Esophagus muscularis mucosa (tissue), 4 donors: ENCODE measurements around the gene LAPTM4A. TPM values are rescaled to one million over a fixed set of nuclear protein-coding genes. Genes with fewer than 3 reads are reported as not detected.

Source experiments
- DNase-seq: peaks from one replicate; pipeline ENCODE4 v3.0.0-alpha.2; 2017; ENCODE audit errors: extremely low spot score
- H3K27ac ChIP-seq, 4 donors: fragments of 200-600 bp; sonication (generic); replicated peaks in 1 of 4; 1 replicate in 3 of 4; 2 replicates in 1 of 4; pipeline ENCODE4 v1.5.1; 2016 to 2019; ENCODE audit warnings: mild to moderate bottlenecking in 1 of 4
- H3K27me3 ChIP-seq, 4 donors: fragments of 200-600 bp; sonication (generic); one replicate each; pipeline versions ENCODE4 v1.5.1 to v1.6.0; 2016 to 2019
- H3K36me3 ChIP-seq, 4 donors: fragments of 200-600 bp; sonication (generic); one replicate each; pipeline ENCODE4 v1.5.1; 2016 to 2019
- H3K4me1 ChIP-seq, 4 donors: fragments of 200-600 bp; sonication (generic); one replicate each; pipeline ENCODE4 v1.5.1; 2016 to 2019
- H3K4me3 ChIP-seq, 4 donors: fragments of 200-600 bp; sonication (generic); 1 replicate in 2 of 4; 2 replicates in 2 of 4; pipeline ENCODE4 v1.5.1; 2016 to 2019; ENCODE audit warnings: mild to moderate bottlenecking in 4 of 4, moderate library complexity in 1 of 4
- H3K9me3 ChIP-seq, 4 donors: fragments of 200-600 bp; sonication (generic); 1 replicate in 3 of 4; 2 replicates in 1 of 4; pipeline ENCODE4 v1.5.1; 2016 to 2019
- CTCF ChIP-seq, 3 experiments: fragments of 200-600 bp in 2 of 3; fragments of 450-650 bp in 1 of 3; sonication (generic) in 2 of 3; IDR thresholded peaks; one replicate each; pipeline ENCODE4 v1.5.1; 2017 to 2019; ENCODE audit warnings: antibody characterized with exemption in 3 of 3, mild to moderate bottlenecking in 2 of 3, moderate library complexity in 1 of 3
- EP300 ChIP-seq: sonication (generic); formaldehyde crosslinking; IDR thresholded peaks from one replicate; pipeline ENCODE4 v1.6.1; 2017; ENCODE audit warnings: antibody characterized with exemption
- POLR2A ChIP-seq: fragments of 450-650 bp; IDR thresholded peaks from one replicate; pipeline ENCODE4 v1.6.1; 2017; ENCODE audit warnings: antibody characterized with exemption, moderate library complexity, mild to moderate bottlenecking, low read depth
- POLR2AphosphoS5 ChIP-seq, 2 donors: sonication (generic); formaldehyde crosslinking; IDR thresholded peaks; one replicate each; pipeline ENCODE4 v1.6.1; 2017; ENCODE audit warnings: antibody characterized with exemption in 2 of 2
- WGBS: methylation state at CpG from one replicate; pipeline ENCODE4 v1.1.5; 2018; 5-methylcytosine and 5-hydroxymethylcytosine counted together
- intact Hi-C: fragments of 100-400 bp; cut with DNase I; formaldehyde crosslinking; loops from one replicate; pipeline ENCODE4 v1.15.1; 2023
- total RNA-seq, 4 donors: library from RNA; depleted of rRNA; stranded (reverse); fragments of >200 nt; gene quantifications; one replicate each; pipeline versions ENCODE4 v1.1.0 to v1.2.1, GENCODE V29; 2016

The LAPTM4A gene
- total RNA-seq, 4 donors from 2014 or later: 154 to 215 (median 192) TPM

GRCh38 chr2:20081841-20082240 lies 30.4 kb upstream of the LAPTM4A start:
- H3K4me1 ChIP-seq: no peaks in the 10 kb centered on the region
- no peaks in the 10 kb centered on the region for H3K9me3 ChIP-seq
- no peaks in the 10 kb centered on the region for H3K27me3 ChIP-seq
- no peak for DNase-seq
- WGBS: 90% methylated on average over 2 of the region's 2 CpGs
- H3K27ac ChIP-seq: no peak overlapping the region
- TF ChIP-seq POLR2A (no peak), POLR2AphosphoS5 (IDR thresholded peaks at IDR 0.05) (no peak)
- intact Hi-C loops: no loop called here
- no peaks in the 10 kb centered on the region for H3K36me3 ChIP-seq
- no peak overlapping the region for H3K4me3 ChIP-seq

DNA sequence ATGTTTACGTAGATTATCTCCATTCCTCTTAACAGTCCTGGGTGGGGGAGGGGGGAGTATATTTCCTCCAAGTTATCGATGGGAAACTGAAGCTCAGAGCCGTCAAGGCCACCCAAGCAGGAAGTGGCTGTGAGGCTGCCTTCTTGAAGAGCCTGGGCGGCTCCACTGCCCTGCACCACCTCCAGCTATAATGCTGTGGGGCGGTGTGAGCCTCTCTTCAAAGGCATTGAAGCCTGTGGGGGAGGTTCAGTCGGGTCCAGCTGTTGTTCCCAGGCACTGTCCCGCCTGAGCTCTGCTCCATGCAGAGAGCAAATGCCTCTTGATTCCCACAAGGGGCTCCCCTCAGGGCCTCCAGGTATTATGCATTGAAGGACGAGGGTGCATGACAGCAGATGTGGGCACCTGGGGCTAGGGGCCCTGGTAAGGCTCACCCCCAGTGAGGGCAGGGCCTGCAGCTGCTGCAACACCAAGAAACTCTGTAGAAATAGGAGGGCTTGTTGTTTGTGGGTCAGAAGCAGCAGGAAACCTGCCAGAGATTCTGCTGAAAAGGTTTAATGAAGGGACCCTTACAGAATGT lies 29.5 kb upstream of the LAPTM4A start:
- H3K4me1 ChIP-seq: no peaks in the 10 kb centered on the region
- no peaks in the 10 kb centered on the region for H3K27me3 ChIP-seq
- no peak for DNase-seq
- H3K4me3 ChIP-seq: no peak overlapping the region
- H3K9me3 ChIP-seq: no peaks in the 10 kb centered on the region
- 66% methylated on average over 8 of the region's 8 CpGs for WGBS
- TF ChIP-seq CTCF (IDR thresholded peaks at IDR 0.05) (no peak), EP300 (no peak), POLR2AphosphoS5 (IDR thresholded peaks at IDR 0.05) (no peak), POLR2A (no peak)
- H3K36me3 ChIP-seq: no peaks in the 10 kb centered on the region
- intact Hi-C loops: no loop called here
- no peak overlapping the region for H3K27ac ChIP-seq

DNA sequence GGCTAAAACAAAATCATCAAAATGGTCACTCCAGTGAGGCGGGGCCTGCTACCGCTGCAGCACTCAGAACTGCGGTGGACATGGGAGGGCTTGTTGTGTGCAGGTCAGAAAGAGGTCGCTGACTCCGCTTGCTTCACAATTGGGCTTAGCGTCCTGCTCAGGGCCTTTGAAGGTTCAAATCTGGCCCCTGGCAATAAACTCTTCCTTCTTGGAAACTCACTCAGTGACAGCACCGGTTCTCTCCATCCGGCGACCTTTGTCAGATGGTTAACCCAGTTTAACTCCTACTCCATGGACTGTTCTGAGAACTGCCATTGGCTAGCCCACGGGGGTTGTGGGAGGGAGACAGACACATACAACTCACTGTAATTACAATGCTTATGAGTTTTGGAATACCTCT lies 29.0 kb upstream of the LAPTM4A start:
- Histone ChIP-seq H3K27me3 (no peaks in the 10 kb centered on the region), H3K9me3 (no peaks in the 10 kb centered on the region), H3K4me1 (no peaks in the 10 kb centered on the region), H3K36me3 (no peaks in the 10 kb centered on the region), H3K27ac (no peak overlapping the region), H3K4me3 (no peak overlapping the region)
- intact Hi-C loops: no loop called here
- DNase-seq: no peak
- TF ChIP-seq POLR2AphosphoS5 (IDR thresholded peaks at IDR 0.05) (no peak), CTCF (IDR thresholded peaks at IDR 0.05) (no peak), EP300 (no peak), POLR2A (no peak)
- WGBS: 85% methylated on average over 9 of the region's 10 CpGs

DNA sequence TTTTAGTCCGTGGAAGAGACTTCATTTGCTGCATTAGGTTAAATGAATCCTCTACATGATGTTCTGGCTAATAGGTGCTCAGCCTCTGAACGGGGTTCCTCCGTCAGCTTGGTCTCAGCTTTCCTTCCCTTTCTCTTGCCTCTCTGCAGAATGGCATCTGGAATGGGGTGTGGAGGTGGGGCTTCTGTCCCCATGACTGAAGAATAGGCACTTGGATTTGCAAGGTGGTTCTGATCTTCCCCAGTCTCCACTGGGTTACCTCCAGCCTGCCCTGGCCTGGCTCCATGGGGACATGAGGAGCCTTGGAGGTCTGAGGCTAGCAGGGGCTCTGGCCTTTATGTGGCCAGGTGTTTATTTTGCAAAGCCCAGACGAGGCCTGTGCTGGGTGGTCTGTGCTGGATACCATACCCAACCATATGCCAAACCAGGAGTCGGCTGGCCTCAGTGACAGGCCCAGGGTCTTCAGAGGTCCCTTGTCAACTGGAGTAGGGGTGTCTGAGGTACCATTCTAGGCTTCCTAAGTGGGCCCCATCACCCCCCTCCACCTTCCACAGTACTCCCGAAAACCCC lies 28.2 kb upstream of the LAPTM4A start:
- Histone ChIP-seq H3K36me3 (no peaks in the 10 kb centered on the region), H3K27ac (no peak overlapping the region), H3K27me3 (no peaks in the 10 kb centered on the region), H3K4me3 (no peak overlapping the region), H3K4me1 (no peaks in the 10 kb centered on the region), H3K9me3 (no peaks in the 10 kb centered on the region)
- no peak for DNase-seq
- TF ChIP-seq CTCF (IDR thresholded peaks at IDR 0.05) (no peak), POLR2AphosphoS5 (IDR thresholded peaks at IDR 0.05) (no peak), POLR2A (no peak)
- intact Hi-C loops: no loop called here
- WGBS: 80% methylated on average over 6 of the region's 6 CpGs

GRCh38 chr2:20077411-20077940 lies 26.0 kb upstream of the LAPTM4A start:
- DNase-seq: no peak
- Histone ChIP-seq H3K4me1 (peaks cover 0 to 9% (median 0%) of the 10 kb centered on the region in 4 donors), H3K36me3 (no peaks in the 10 kb centered on the region), H3K9me3 (no peaks in the 10 kb centered on the region), H3K27ac (no peak overlapping the region), H3K4me3 (no peak overlapping the region), H3K27me3 (no peaks in the 10 kb centered on the region)
- 94% methylated on average over 4 of the region's 4 CpGs for WGBS
- TF ChIP-seq POLR2A (no peak), CTCF (IDR thresholded peaks at IDR 0.05) (no peak), EP300 (no peak), POLR2AphosphoS5 (IDR thresholded peaks at IDR 0.05) (no peak)
- intact Hi-C loops: no loop called here
